A673 (cell line): ENCODE results near the gene GPC1. TPM values are rescaled to one million over a fixed set of nuclear protein-coding genes. Genes with fewer than 3 reads are reported as not detected.

Source experiments
- BruUV-seq: library from RNA; stranded (reverse); fragments of 400-500 nt; replicated peaks from 2 replicates; lab custom pipeline; 2021; lab: Mats Ljungman, UMichigan
- CTCF ChIA-PET: fragments of 300-600 bp; sonication (Branson Sonifier 250); formaldehyde crosslinking; loops from one replicate; lab custom pipeline; 2022; ENCODE audit warnings: antibody characterized with exemption; lab: Charles Lee
- POLR2A ChIA-PET: fragments of 300-600 bp; sonication (Branson Sonifier 250); formaldehyde crosslinking; loops from one replicate; lab custom pipeline; 2022; ENCODE audit warnings: antibody characterized with exemption; ENCODE audit not compliant: low non-redundant PET; lab: Charles Lee
- DNase-seq: peaks from one replicate; pipeline ENCODE4 v3.0.0-alpha.2; 2015; ENCODE audit warnings: low spot score
- H3K27ac ChIP-seq: fragments of 200-600 bp; sonication (generic); 2 replicates; pipeline ENCODE4 v1.5.1; 2016; ENCODE audit warnings: mixed run types, low read depth, mild to moderate bottlenecking, mixed read lengths, antibody characterized with exemption, low read length; ENCODE audit not compliant: poor library complexity, severe bottlenecking
- H3K27me3 ChIP-seq: fragments of 200-600 bp; sonication (generic); replicated peaks from 2 replicates; pipeline ENCODE4 v1.6.1; 2017; ENCODE audit warnings: mixed run types, low read depth, mild to moderate bottlenecking, mixed read lengths, antibody characterized with exemption, low read length; ENCODE audit not compliant: insufficient read depth, poor library complexity
- H3K36me3 ChIP-seq: fragments of 200-600 bp; sonication (generic); 2 replicates; pipeline ENCODE4 v1.6.1; 2016; ENCODE audit warnings: mixed run types, mild to moderate bottlenecking, mixed read lengths, antibody characterized with exemption, low read length; ENCODE audit not compliant: insufficient read depth, poor library complexity, severe bottlenecking
- H3K4me1 ChIP-seq: fragments of 200-600 bp; sonication (generic); 2 replicates; pipeline ENCODE4 v1.6.1; 2017; ENCODE audit warnings: mixed run types, mild to moderate bottlenecking, mixed read lengths, antibody characterized with exemption, low read length; ENCODE audit not compliant: insufficient read depth, poor library complexity, severe bottlenecking
- H3K4me3 ChIP-seq: fragments of 200-600 bp; sonication (generic); 2 replicates; pipeline ENCODE4 v1.5.1; 2016; ENCODE audit warnings: low read depth, mixed run types, mild to moderate bottlenecking, mixed read lengths, low read length; ENCODE audit not compliant: poor library complexity, severe bottlenecking
- H3K9me3 ChIP-seq: fragments of 200-600 bp; sonication (generic); 2 replicates; pipeline ENCODE4 v1.6.1; 2016; ENCODE audit warnings: mixed run types, low read depth, mild to moderate bottlenecking, mixed read lengths, antibody characterized with exemption, low read length; ENCODE audit not compliant: poor library complexity, severe bottlenecking
- CTCF ChIP-seq: fragments of 300-800, 200-600 bp; sonication (generic); conservative IDR thresholded peaks from 2 replicates; pipeline ENCODE4 v1.5.1; 2017; ENCODE audit warnings: low read depth, mild to moderate bottlenecking, antibody characterized with exemption, low read length, moderate library complexity, mixed read lengths
- EZH2 ChIP-seq: fragments of 200-600 bp; sonication (generic); IDR thresholded peaks from 2 replicates; pipeline ENCODE4 v1.6.1; 2017; ENCODE audit warnings: borderline replicate concordance, low read depth, mild to moderate bottlenecking, mixed read lengths, antibody characterized with exemption, low read length; ENCODE audit not compliant: poor library complexity, severe bottlenecking
- intact Hi-C: fragments of 100-400 bp; cut with micrococcal nuclease; formaldehyde crosslinking; loops from one replicate; pipeline ENCODE4 v1.10.0; 2022; ENCODE audit not compliant: unreplicated experiment
- total RNA-seq: library from RNA; stranded (reverse); gene quantifications from 2 replicates; pipeline ENCODE4 v1.2.3, GENCODE V29; 2021

The GPC1 gene
- total RNA-seq, 1 experiment from 2014 or later, result 21.2 TPM

GRCh38 chr2:240436683-240437550, 1.5 kb downstream of the GPC1 start:
- POLR2A ChIA-PET, result interaction anchor here (0.5 kb wide), 1 partner anchor 14 kb away, joined by 3 read pairs; no protein-coding TSS in a partner anchor
- intact Hi-C loops, result loop anchor here (5.0 kb wide), 1 partner anchor 375 kb away; no protein-coding TSS in a partner anchor
- H3K27ac ChIP-seq, result no peak overlapping the region
- peak; percentile 35 for DNase-seq
- no peaks in the 10 kb centered on the region for H3K9me3 ChIP-seq
- H3K4me3 ChIP-seq, result peak overlapping the region; percentile 62
- TF ChIP-seq CTCF (no peak), EZH2 (no peak)
- CTCF ChIA-PET, result no interaction called here
- H3K36me3 ChIP-seq, result no peaks in the 10 kb centered on the region
- BruUV-seq, result no TSS peak
- H3K4me1 ChIP-seq, result peaks cover 15% of the 10 kb centered on the region
- H3K27me3 ChIP-seq, result peaks cover 15% of the 10 kb centered on the region

- ChIA-PET POLR2A (no interaction called here), CTCF (no interaction called here)
- Histone ChIP-seq H3K4me1 (peaks cover 15% of the 10 kb centered on the region), H3K9me3 (no peaks in the 10 kb centered on the region), H3K27ac (no peak overlapping the region), H3K4me3 (no peak overlapping the region), H3K27me3 (peaks cover 15% of the 10 kb centered on the region), H3K36me3 (no peaks in the 10 kb centered on the region)
- no TSS peak for BruUV-seq
- intact Hi-C loops, result loop anchor here (5.0 kb wide), 1 partner anchor 375 kb away; no protein-coding TSS in a partner anchor
- TF ChIP-seq EZH2 (no peak), CTCF (no peak)
- DNase-seq, result no peak
Observed at GRCh38 chr2:240437551-240437860, 2.0 kb downstream of the GPC1 start.

GRCh38 chr2:240437861-240438809, 2.7 kb downstream of the GPC1 start:
- POLR2A ChIA-PET, result no interaction called here

More at GRCh38 chr2:240437861-240438809, 2.7 kb downstream of the GPC1 start:
- TF ChIP-seq CTCF (peak; percentile 97), EZH2 (no peak)
- no peaks in the 10 kb centered on the region for H3K9me3 ChIP-seq
- DNase-seq, result peak; percentile 80
- no peak overlapping the region for H3K27ac ChIP-seq
- H3K4me3 ChIP-seq, result no peak overlapping the region
- CTCF ChIA-PET, result no interaction called here
- peaks cover 15% of the 10 kb centered on the region for H3K4me1 ChIP-seq
- intact Hi-C loops, result loop anchor here (1.0 to 5.0 kb wide), 3 partner anchors 205 to 376 kb away; no protein-coding TSS in a partner anchor
- H3K27me3 ChIP-seq, result peaks cover 15% of the 10 kb centered on the region
- no peaks in the 10 kb centered on the region for H3K36me3 ChIP-seq
- BruUV-seq, result no TSS peak
